Measurements from ENCODE around the gene IL4.
"Not testable (repeated sequence)": the region's sequence is repeated elsewhere in the genome, so short reads cannot be mapped to it uniquely, and the experiment has no call there.

IL4 gene

DNA sequence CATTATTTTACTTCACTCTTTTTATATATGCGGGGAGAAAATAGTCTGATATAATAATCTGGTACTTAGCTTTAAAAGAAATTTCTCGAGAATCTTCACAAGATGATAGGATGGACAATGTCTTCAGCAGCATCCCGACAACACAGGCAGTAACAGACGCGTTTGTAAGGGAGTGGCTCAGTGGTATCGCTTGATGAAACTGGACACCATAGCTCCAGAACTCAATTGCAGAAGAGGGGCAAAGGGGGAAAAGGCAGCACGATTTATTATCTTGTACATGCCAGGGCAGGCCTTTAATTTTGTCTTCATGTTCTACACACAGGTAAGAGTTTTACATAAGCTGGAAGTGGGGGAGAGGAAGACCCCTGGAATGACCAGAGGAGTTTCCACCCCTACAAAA is 15.7 kb downstream of the IL4 start:
- no peak for DNase-seq (ENCODE audit: low read depth in 2 of 3, low spot score in 2 of 3)

DNA sequence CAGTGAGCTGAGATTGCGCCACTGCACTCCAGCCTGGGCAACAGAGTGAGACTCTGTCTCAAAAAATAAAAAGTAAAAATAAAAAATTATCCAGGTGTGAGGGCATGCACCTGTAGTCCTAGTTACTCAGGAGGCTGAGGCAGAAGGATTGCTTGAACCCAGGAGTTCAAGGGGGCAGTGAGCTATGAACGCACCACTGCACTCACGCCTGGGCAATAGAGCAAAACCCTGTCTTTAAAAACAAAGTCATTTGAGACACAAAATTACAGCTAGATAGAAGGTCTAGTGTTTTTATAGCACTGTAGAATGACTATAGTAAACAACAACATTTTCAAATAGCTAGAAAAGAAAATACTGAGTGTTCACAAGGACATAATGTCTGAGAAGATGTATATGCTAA is 16.4 kb downstream of the IL4 start:
- DNase-seq (ENCODE audit: low read depth in 2 of 3, low spot score in 2 of 3) = no peak

DNA sequence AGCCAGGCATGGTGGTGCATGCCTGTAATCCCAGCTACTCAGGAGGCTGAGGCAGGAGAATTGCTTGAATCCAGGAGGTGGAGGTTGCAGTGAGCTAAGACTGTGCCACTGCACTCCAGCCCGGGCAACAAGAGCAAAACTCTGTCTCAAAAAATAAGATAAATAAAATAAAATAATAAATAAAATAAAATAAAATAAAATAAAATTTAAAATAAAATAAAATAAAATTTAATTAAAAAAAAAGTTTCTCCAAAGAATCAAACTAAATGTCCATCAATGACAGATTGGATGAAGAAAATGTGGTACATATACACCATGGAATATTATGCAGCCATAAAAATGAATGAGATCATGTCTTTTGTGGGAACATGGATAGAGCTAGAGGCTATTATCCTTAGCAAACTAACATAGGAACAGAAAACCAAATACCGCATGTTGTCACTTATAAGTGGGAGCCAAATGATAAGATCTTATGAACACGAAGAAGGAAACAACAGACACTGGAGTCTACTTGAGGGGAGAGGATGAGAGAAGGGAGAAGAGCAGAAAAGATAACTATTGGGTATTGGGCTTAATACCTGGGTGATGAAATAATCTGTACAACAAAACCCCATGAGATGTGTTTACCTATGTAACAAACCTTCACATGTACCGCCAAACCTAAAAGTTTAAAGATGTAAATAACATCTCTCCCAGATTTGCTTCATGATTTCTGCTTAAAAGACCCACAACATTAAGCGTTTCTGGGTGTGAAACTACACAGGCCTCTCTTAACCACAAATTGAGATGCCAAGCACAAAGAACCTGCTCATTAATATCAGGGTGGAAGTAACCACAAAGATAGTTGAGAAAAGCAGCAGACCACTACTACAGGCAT is 18.2 kb downstream of the IL4 start:
- DNase-seq (ENCODE audit: low read depth in 2 of 3, low spot score in 2 of 3) = not testable (repeated sequence)

DNA sequence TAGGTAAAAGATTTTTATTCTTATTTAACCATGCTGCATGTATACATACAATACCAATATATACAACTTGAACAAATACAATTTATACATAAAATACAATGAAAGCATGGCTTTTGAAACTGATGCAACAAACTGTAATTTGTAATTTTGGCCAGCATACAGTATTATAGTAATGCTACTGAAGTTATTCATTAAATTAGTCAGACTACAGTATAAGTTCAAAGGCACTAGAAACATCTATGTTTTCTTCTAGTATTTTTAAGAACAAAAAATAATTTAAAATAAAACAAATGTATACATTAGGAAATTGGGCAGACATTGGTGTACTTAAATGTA is 18.8 kb downstream of the IL4 start:
- DNase-seq (ENCODE audit: low read depth in 2 of 3, low spot score in 2 of 3) = no peak

DNA sequence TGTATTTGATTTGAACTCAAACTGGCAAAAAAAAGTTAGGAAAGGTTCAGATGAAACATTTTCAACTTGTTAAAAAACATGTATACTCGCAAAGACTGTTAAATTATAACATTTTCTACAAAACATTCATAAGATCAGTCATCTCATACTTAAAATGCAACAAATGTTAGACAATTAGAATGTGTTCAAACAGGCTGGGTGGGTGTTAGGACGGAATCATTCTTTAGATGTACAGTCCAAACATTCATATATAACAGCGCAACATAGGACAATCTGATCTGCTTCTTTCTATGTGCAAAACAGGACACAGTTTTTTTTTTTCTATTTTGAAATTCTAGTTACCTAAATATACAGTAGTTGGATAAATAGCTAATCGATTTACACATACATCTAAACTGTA is 22.2 kb downstream of the IL4 start:
- no peak for DNase-seq (ENCODE audit: low read depth in 2 of 3, low spot score in 2 of 3)

DNA sequence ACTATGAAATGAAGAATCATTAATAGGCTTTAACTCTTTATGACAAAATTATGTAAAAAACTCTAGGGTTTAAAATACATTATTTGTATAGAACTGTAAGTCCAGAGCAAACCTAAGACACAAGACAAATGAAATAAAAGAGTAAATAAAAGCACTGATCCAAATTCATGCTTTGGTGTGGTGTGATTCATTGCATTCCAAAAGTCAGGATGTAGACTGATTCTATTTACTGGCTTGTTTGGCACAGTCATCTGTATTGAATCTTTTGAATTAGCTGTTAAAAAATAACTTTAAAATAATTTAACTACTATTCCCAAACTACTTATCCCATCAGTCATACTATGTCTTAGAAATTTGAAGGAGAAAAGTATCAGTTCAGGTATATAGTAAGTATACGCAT is 31.1 kb downstream of the IL4 start:
- no peak for DNase-seq (ENCODE audit: low read depth in 2 of 3, low spot score in 2 of 3)

DNA sequence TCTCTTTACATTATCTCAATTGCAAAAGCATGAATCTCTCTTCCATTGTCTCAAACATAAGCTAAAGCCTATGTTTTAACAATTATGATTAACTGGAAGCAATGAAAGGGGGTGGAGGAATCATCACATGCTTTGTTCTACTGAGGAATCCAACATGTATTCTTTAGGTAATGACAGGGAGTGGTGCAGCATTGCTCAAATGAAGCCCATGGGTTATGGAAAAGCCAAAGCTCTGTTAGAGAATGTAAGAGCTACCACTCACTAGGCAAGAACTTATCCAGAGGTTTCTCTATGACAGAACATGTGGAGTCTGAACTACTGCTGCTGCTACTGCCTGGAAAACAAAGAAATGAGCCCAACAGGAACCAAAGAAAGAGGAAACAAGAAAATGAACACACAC is 34.9 kb downstream of the IL4 start:
- DNase-seq (ENCODE audit: low read depth in 2 of 3, low spot score in 2 of 3) = no peak

DNA sequence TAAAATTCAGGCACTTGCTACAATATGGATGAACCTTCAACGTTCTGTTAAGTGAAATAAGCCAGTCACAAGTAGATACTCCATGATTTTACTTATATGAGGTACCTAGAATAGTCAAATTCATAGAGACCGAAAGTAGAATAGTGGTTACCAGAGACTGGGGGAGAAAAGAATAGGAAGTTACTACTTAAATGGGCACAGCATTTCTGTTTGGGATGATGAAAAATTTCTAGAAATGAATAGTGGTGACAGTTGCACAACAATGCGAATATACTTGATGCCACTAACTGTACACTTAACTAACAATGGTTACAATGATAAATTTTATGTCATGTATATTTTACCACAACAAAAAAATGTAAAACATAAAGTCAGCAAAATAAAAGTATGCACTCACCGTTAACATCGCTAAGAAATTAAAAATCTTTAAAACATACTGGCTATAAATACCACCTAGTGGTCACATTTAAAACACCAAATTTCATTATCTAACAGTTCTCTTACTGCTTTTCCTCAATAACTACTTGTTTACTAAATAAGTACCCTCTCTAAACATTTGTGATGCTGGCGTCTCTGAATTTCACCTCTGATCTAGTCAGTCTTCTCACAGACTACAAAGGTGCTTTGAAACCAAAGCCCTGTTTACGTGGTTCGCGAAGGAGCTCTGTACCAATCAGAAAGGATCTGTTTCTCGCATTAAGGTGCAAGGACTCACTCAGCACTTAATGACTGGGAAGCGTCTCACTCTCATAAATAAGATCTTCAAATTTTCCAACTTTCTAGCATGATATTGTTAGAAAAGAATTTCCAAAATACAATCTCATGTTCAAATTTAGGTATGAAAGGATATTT is 40.9 kb downstream of the IL4 start:
- DNase-seq (ENCODE audit: low read depth in 2 of 3, low spot score in 2 of 3) = no peak

DNA sequence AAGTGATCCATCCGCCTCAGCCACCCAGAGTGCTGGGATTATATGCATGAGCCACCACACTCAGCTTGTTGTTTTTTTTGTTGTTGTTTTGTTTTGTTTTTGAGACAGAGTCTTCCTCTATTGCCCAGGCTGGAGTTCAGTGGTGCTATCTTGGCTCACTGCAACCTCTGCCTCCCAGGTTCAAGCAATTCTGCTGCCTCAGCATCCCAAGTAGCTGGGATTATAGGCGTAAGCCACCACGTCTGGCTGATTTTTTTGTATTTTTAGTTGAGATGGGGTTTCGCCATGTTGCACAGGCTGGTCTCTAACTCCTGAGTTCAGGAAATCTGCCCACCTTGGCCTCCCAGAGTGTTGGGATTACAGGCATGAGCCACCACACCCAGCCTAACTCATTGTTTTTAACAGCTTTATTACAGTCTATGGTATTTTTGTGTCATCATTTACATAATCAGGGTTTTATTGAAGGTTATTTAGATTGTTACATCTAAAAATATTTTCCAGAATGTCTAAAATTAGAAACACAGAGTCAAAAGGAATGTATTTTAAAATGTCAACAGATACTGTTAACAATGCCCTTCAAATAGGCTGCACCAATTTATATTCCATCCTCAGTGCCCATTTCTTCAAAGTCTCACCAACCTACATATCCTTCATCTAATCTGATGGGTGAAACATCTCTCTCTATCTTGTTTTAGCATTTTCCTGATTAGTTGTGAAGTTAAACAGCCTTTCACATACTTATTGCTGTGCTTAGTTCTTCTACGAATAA is 44.9 kb downstream of the IL4 start:
- DNase-seq (ENCODE audit: low read depth in 2 of 3, low spot score in 2 of 3) = no peak

DNA sequence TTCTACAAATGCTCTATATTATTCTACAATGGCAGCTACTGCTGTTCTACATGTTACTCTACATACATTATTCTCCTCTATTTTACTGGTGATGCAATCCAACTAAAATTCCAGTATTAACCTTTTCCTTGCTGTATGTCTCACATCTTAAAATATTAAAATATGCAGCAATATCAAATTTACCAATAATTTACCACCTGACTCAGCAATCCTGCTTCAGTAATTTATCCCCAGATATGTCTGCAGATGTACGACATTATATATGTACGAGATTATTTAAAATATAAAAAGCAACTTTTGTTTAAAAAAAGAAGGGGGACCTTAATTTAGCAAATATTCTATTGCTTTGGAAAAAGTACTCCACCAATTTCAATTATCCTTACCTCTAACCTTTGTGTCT is 52.0 kb downstream of the IL4 start:
- DNase-seq (ENCODE audit: low read depth in 2 of 3, low spot score in 2 of 3) = no peak

DNA sequence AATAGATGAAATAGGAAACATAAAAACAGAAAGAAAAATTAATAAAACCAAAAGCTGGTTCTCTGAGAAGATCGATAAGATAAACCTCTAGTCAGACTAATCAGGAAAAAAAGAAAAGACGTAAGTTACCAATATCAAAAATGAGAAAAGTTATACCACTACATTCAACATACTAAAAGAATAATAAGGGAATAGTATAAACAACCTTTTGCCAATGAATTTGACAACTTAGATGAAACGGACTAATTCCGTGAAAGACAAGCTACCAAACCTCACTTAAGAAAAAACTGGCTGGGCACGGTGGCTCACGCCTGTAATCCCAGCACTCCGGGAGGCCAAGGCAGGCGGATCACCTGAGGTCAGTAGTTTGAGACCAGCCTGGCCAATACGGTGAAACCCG is 56.1 kb downstream of the IL4 start:
- no peak for DNase-seq (ENCODE audit: low read depth in 2 of 3, low spot score in 2 of 3)

Data from activated CD8-positive, alpha-beta memory T cell treated with anti-CD3 and anti-CD28 coated beads for 48 hours (primary cell).